Upper lobe of left lung (tissue), 6 donors: ENCODE measurements around the gene UQCC2. TPM values are rescaled to one million over a fixed set of nuclear protein-coding genes. Genes with fewer than 3 reads are reported as not detected.

Experiments
- ATAC-seq, 2 donors: fragments of 200-7000 bp; cut with Tn5 transposase; one replicate each; pipeline ENCODE4 v1.9.1; 2022; ENCODE audit warnings: mild to moderate bottlenecking in 2 of 2, moderate library complexity in 2 of 2; ENCODE audit not compliant: low FRiP score in 2 of 2
- DNase-seq, 2 donors: peaks; one replicate each; pipeline ENCODE4 v3.0.0-alpha.2; 2019 to 2020
- H3K27ac ChIP-seq, 4 donors: fragments of 200-600 bp; sonication (generic); one replicate each; pipeline ENCODE4 v1.5.1; 2016 to 2019
- H3K27me3 ChIP-seq, 4 donors: fragments of 200-600 bp; sonication (generic); one replicate each; pipeline ENCODE4 v1.5.1; 2017 to 2019
- H3K36me3 ChIP-seq, 4 donors: fragments of 200-600 bp; sonication (generic); one replicate each; pipeline ENCODE4 v1.5.1; 2016 to 2019
- H3K4me1 ChIP-seq, 4 donors: fragments of 200-600 bp; sonication (generic); one replicate each; pipeline ENCODE4 v1.5.1; 2018 to 2019
- H3K4me3 ChIP-seq, 4 donors: fragments of 200-600 bp; sonication (generic); one replicate each; pipeline ENCODE4 v1.5.1; 2017 to 2019; ENCODE audit warnings: mild to moderate bottlenecking in 2 of 4, moderate library complexity in 1 of 4
- H3K9me3 ChIP-seq, 4 donors: fragments of 200-600 bp; sonication (generic); one replicate each; pipeline ENCODE4 v1.5.1; 2018 to 2019
- CTCF ChIP-seq, 6 experiments: fragments of 450-650 bp in 4 of 6; fragments of 200-600 bp in 2 of 6; sonication (generic) in 2 of 6; IDR thresholded peaks; one replicate each; pipeline ENCODE4 v1.5.1; 2016 to 2019; ENCODE audit warnings: antibody characterized with exemption in 6 of 6
- EP300 ChIP-seq, 4 donors: sonication (generic); formaldehyde crosslinking; IDR thresholded peaks; one replicate each; pipeline ENCODE4 v1.5.1; 2017; ENCODE audit warnings: antibody characterized with exemption in 4 of 4, control low read depth in 2 of 4
- POLR2A ChIP-seq, 4 donors: fragments of 450-650 bp; IDR thresholded peaks; one replicate each; pipeline ENCODE4 v1.5.1; 2016 to 2017; ENCODE audit warnings: antibody characterized with exemption in 4 of 4, mild to moderate bottlenecking in 2 of 4
- POLR2AphosphoS5 ChIP-seq, 2 donors: sonication (generic); formaldehyde crosslinking; IDR thresholded peaks; one replicate each; pipeline ENCODE4 v1.5.1; 2017; ENCODE audit warnings: antibody characterized with exemption in 2 of 2
- WGBS, 2 donors: methylation state at CpG; one replicate each; pipeline ENCODE4 v1.1.5; 2017 to 2018; 5-methylcytosine and 5-hydroxymethylcytosine counted together
- total RNA-seq, 6 donors: library from RNA; depleted of rRNA in 4 of 6; stranded (reverse); fragments of >200 nt in 4 of 6; gene quantifications; one replicate each; pipeline versions ENCODE4 v1.1.0 to v1.2.1, GENCODE V29; 2016 to 2021
- donor health status: DM: no; HTN: no; CAD: no; lungs with moderate emphysema.
- donor health status: DM: no; HTN: yes; CAD: no; lungs with severe emphysema.

The UQCC2 gene
- total RNA-seq, 6 donors from 2014 or later: 8.9 to 53.0 (median 18.2) TPM

GRCh38 chr6:33659986-33660385 lies 51.5 kb downstream of the UQCC2 start:
- TF ChIP-seq POLR2AphosphoS5 (IDR thresholded peaks at IDR 0.05) (no peak), CTCF (IDR thresholded peaks at IDR 0.05) (no peak), EP300 (IDR thresholded peaks at IDR 0.05) (no peak), POLR2A (IDR thresholded peaks at IDR 0.05) (no peak)
- Histone ChIP-seq H3K4me3 (no peak overlapping the region), H3K27ac (no peak overlapping the region), H3K4me1 (no peaks in the 10 kb centered on the region), H3K9me3 (no peaks in the 10 kb centered on the region), H3K36me3 (peaks cover 2 to 90% (median 59%) of the 10 kb centered on the region in 4 donors), H3K27me3 (no peaks in the 10 kb centered on the region)
- no peak for ATAC-seq
- WGBS, 2 donors: 91 to 93% methylated on average over 6 of the region's 6 CpGs
- DNase-seq: no peak

- no peak for ATAC-seq
- Histone ChIP-seq H3K9me3 (no peaks in the 10 kb centered on the region), H3K27ac (no peak overlapping the region), H3K4me1 (no peaks in the 10 kb centered on the region), H3K36me3 (peaks cover 0 to 90% (median 52%) of the 10 kb centered on the region in 4 donors), H3K4me3 (no peak overlapping the region), H3K27me3 (no peaks in the 10 kb centered on the region)
- 91 to 95% methylated on average over 16 of the region's 16 CpGs for WGBS, 2 donors
- DNase-seq: no peak
- TF ChIP-seq CTCF (IDR thresholded peaks at IDR 0.05) (no peak), POLR2AphosphoS5 (IDR thresholded peaks at IDR 0.05) (no peak), EP300 (IDR thresholded peaks at IDR 0.05) (no peak), POLR2A (IDR thresholded peaks at IDR 0.05) (no peak)
Observed at GRCh38 chr6:33658982-33659689, 52.4 kb downstream of the UQCC2 start.

GRCh38 chr6:33656844-33657243 lies 54.7 kb downstream of the UQCC2 start:
- WGBS, 2 donors: 97 to 100% methylated on average over 3 to 5 of the region's 5 CpGs
- Histone ChIP-seq H3K27ac (no peak overlapping the region), H3K36me3 (peaks cover 0 to 74% (median 50%) of the 10 kb centered on the region in 4 donors), H3K4me1 (no peaks in the 10 kb centered on the region), H3K27me3 (no peaks in the 10 kb centered on the region), H3K9me3 (no peaks in the 10 kb centered on the region), H3K4me3 (no peak overlapping the region)
- DNase-seq (no peak), ATAC-seq (no peak)
- TF ChIP-seq CTCF (IDR thresholded peaks at IDR 0.05): no peak
- TF ChIP-seq EP300 (IDR thresholded peaks at IDR 0.05): no peak
- no peak for TF ChIP-seq POLR2AphosphoS5 (IDR thresholded peaks at IDR 0.05)
- TF ChIP-seq POLR2A (IDR thresholded peaks at IDR 0.05): no peak

GRCh38 chr6:33654831-33655554 lies 56.5 kb downstream of the UQCC2 start:
- H3K27me3 ChIP-seq: no peaks in the 10 kb centered on the region
- no peak overlapping the region for H3K4me3 ChIP-seq
- H3K36me3 ChIP-seq: peaks cover 0 to 64% (median 45%) of the 10 kb centered on the region in 4 donors
- H3K4me1 ChIP-seq: no peaks in the 10 kb centered on the region
- no peaks in the 10 kb centered on the region for H3K9me3 ChIP-seq
- ATAC-seq (peak in 1 of 2 donors; percentile 9), DNase-seq (no peak)
- WGBS, 2 donors: 76 to 78% methylated on average over 5 of the region's 5 CpGs
- TF ChIP-seq EP300 (IDR thresholded peaks at IDR 0.05) (no peak), POLR2A (IDR thresholded peaks at IDR 0.05) (no peak), POLR2AphosphoS5 (IDR thresholded peaks at IDR 0.05) (no peak), CTCF (IDR thresholded peaks at IDR 0.05) (no peak)
- H3K27ac ChIP-seq: no peak overlapping the region
